Gastrocnemius medialis (tissue), 4 donors: ENCODE measurements around the gene SLC37A1.

ENCODE experiments used
- POLR2A ChIP-seq, 2 donors: fragments of 450-650 bp; IDR thresholded peaks; one replicate each; pipeline ENCODE4 v1.6.1; 2017; ENCODE audit warnings: antibody characterized with exemption in 2 of 2, mild to moderate bottlenecking in 2 of 2, moderate library complexity in 2 of 2
- TF ChIP-seq, protein P1 (sequence below), 5 experiments: fragments of 450-650 bp in 3 of 5; fragments of 200-600 bp in 2 of 5; sonication (generic) in 2 of 5; IDR thresholded peaks in 4 of 5; conservative IDR thresholded peaks in 1 of 5; 1 replicate in 4 of 5; 2 replicates in 1 of 5; pipeline ENCODE4 v1.5.1; 2016 to 2019; ENCODE audit warnings: antibody characterized with exemption in 5 of 5, mild to moderate bottlenecking in 3 of 5, moderate library complexity in 3 of 5

DNA sequence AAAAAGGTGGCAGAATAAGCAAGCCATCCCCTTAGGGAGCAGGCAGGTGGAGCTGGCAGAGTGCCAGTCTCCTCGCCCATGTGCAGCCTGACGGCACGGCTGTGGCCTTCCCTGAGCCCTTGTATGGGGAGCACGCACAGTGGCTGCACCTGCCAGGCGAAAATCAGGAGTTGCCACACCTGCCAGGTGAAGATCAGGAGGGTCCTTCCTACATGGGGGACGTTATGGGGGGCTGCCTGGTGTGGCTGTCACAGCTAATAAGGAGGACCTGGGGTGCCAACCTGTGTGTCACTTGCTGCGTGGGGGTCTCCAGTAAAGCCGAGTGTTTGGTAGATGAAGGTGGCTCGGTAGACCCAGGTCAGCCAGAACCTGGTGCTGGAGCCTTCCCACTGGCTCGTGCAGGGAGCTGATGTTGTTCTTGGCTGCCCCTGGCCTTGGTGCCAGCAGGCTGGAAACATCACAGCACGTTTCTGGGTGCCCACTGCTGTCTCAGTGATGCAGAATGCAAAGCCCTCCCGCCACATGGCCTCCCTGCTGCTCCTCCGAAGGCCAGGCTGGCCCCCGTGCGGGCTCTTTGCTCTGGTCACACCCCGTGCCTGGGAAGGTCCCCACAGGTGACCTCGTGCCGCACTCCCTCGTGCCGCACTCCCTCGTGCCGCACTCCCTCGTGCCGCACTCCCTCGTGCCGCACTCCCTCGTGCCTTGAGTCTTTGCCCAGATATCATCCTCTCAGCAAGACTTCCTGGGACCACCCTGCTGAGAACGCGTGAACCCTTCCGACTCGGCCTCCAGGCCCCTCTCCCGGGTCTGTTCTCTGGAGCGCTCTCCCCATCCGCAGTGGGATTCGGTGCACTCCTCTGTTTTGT lies 55.4 kb downstream of the SLC37A1 start:
- no peak for TF ChIP-seq POLR2A (IDR thresholded peaks at IDR 0.05)
- TF ChIP-seq, protein P1, sequence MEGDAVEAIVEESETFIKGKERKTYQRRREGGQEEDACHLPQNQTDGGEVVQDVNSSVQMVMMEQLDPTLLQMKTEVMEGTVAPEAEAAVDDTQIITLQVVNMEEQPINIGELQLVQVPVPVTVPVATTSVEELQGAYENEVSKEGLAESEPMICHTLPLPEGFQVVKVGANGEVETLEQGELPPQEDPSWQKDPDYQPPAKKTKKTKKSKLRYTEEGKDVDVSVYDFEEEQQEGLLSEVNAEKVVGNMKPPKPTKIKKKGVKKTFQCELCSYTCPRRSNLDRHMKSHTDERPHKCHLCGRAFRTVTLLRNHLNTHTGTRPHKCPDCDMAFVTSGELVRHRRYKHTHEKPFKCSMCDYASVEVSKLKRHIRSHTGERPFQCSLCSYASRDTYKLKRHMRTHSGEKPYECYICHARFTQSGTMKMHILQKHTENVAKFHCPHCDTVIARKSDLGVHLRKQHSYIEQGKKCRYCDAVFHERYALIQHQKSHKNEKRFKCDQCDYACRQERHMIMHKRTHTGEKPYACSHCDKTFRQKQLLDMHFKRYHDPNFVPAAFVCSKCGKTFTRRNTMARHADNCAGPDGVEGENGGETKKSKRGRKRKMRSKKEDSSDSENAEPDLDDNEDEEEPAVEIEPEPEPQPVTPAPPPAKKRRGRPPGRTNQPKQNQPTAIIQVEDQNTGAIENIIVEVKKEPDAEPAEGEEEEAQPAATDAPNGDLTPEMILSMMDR (IDR thresholded peaks at IDR 0.05 in 4 of 5, conservative IDR thresholded peaks at IDR 0.05 in 1 of 5) = no peak
